ENCODE data around the gene SERPINB10.

GRCh38 chr18:63883617-63884016 lies 24.1 kb upstream of the SERPINB10 start:
- TF ChIP-seq CTCF (conservative IDR thresholded peaks at IDR 0.05 in 1 of 2, IDR thresholded peaks at IDR 0.05 in 1 of 2; ENCODE audit: extremely low read depth in 1 of 2, insufficient read depth in 1 of 2, low read depth in 1 of 2, low read length in 2 of 2) (no peak), EZH2 (IDR thresholded peaks at IDR 0.05; ENCODE audit: borderline replicate concordance, low read length) (no peak)
